Natural killer cell (primary cell): ENCODE data around the gene CRYGB. TPM values are rescaled to one million over a fixed set of nuclear protein-coding genes. Genes with fewer than 3 reads are reported as not detected.
"Not testable (repeated sequence)": the region's sequence is repeated elsewhere in the genome, so short reads cannot be mapped to it uniquely, and the experiment has no call there.

ENCODE experiments used
- ATAC-seq, 3 donors: fragments of 150-1000 bp in 2 of 3; fragments of 200-7000 bp in 1 of 3; cut with Tn5 transposase; 1 replicate in 1 of 3; 2 replicates in 2 of 3; pipeline ENCODE4 v1.10.0; 2021; ENCODE audit warnings: mild to moderate bottlenecking in 2 of 3, moderate library complexity in 2 of 3
- DNase-seq, 2 donors: peaks; one replicate each; pipeline versions ENCODE4 v3.0.0 to v3.0.0-alpha.2; 2013 to 2021; ENCODE audit warnings: mixed read lengths in 1 of 2
- H3K27ac ChIP-seq: one replicate; pipeline ENCODE4 v1.5.1; 2013; ENCODE audit warnings: mild to moderate bottlenecking, low read length
- H3K27me3 ChIP-seq: one replicate; pipeline ENCODE4 v1.6.1; 2013; ENCODE audit warnings: low read length; ENCODE audit not compliant: control insufficient read depth, insufficient read depth
- H3K36me3 ChIP-seq: one replicate; pipeline ENCODE4 v1.6.1; 2013; ENCODE audit warnings: low read length; ENCODE audit not compliant: control insufficient read depth, insufficient read depth
- H3K4me1 ChIP-seq: one replicate; pipeline ENCODE4 v1.6.1; 2013; ENCODE audit warnings: low read length; ENCODE audit not compliant: control insufficient read depth, insufficient read depth
- H3K4me3 ChIP-seq: one replicate; pipeline ENCODE4 v1.5.1; 2013; ENCODE audit warnings: low read length
- H3K9me3 ChIP-seq: one replicate; pipeline ENCODE4 v1.6.1; 2013; ENCODE audit warnings: low read length; ENCODE audit not compliant: control insufficient read depth, insufficient read depth
- H3K27ac Mint-ChIP-seq, 2 donors: one replicate each; pipeline ENCODE4 v1.8.0; 2022; ENCODE audit warnings: mild to moderate bottlenecking in 2 of 2, mixed read lengths in 2 of 2, moderate library complexity in 1 of 2
- H3K27me3 Mint-ChIP-seq, 2 donors: one replicate each; pipeline ENCODE4 v1.8.0; 2022; ENCODE audit warnings: low read depth in 2 of 2, mixed read lengths in 2 of 2
- H3K36me3 Mint-ChIP-seq: one replicate; pipeline ENCODE4 v1.8.0; 2022; ENCODE audit warnings: mixed read lengths
- H3K4me1 Mint-ChIP-seq, 2 donors: one replicate each; pipeline ENCODE4 v1.8.0; 2022; ENCODE audit warnings: mixed read lengths in 2 of 2
- H3K4me3 Mint-ChIP-seq: one replicate; pipeline ENCODE4 v1.8.0; 2022; ENCODE audit warnings: mild to moderate bottlenecking, moderate library complexity, mixed read lengths
- H3K9me3 Mint-ChIP-seq, 2 donors: one replicate each; pipeline ENCODE4 v1.8.0; 2022; ENCODE audit warnings: mixed read lengths in 2 of 2
- CTCF ChIP-seq: fragments of 200-600 bp; IDR thresholded peaks from one replicate; pipeline ENCODE4 v1.8.0; 2022; ENCODE audit warnings: antibody characterized with exemption
- WGBS: methylation state at CpG from one replicate; pipeline ENCODE4 v1.1.7; 2013; ENCODE audit warnings: missing lambda C conversion rate; ENCODE audit not compliant: insufficient coverage; 5-methylcytosine and 5-hydroxymethylcytosine counted together
- intact Hi-C: fragments of 100-400 bp; cut with micrococcal nuclease; formaldehyde crosslinking; loops from one replicate; pipeline ENCODE4 v1.14.2; 2022
- total RNA-seq, 4 donors: library from RNA; stranded (reverse); fragments of 120-200 nt in 1 of 4; gene quantifications; one replicate each; pipeline versions ENCODE4 v1.2.3 to v1.2.4, GENCODE V29; 2013 to 2022

The CRYGB gene
- total RNA-seq, 3 donors from 2014 or later (not counting 1 experiment from before 2014, with no cell fraction given) = not detected

GRCh38 chr2:208118918-208119317, 27.0 kb downstream of the CRYGB start:
- WGBS = 93% methylated on average over 3 of the region's 3 CpGs
- Histone ChIP-seq H3K4me1 (peaks cover under 1% of the 10 kb centered on the region), H3K27me3 (peaks cover 4% of the 10 kb centered on the region), H3K4me3 (no peak overlapping the region), H3K36me3 (no peaks in the 10 kb centered on the region), H3K9me3 (no peaks in the 10 kb centered on the region), H3K27ac (no peak overlapping the region)
- DNase-seq = no peak
- no peaks in the 10 kb centered on the region for H3K9me3 Mint-ChIP-seq
- H3K36me3 Mint-ChIP-seq = no peaks in the 10 kb centered on the region
- peaks cover 9 to 12% of the 10 kb centered on the region in 2 donors for H3K27me3 Mint-ChIP-seq
- no peak for TF ChIP-seq CTCF
- no peak overlapping the region for H3K4me3 Mint-ChIP-seq
- H3K4me1 Mint-ChIP-seq = peaks cover 3% of the 10 kb centered on the region in 2 donors
- intact Hi-C loops = no loop called here
- peak in 1 of 3 donors; percentile 17 for ATAC-seq
- H3K27ac Mint-ChIP-seq = no peak overlapping the region

- H3K4me1 ChIP-seq, H3K9me3 ChIP-seq, DNase-seq, H3K4me3 ChIP-seq, H3K27me3 ChIP-seq, H3K27ac Mint-ChIP-seq, H3K4me3 Mint-ChIP-seq, H3K27me3 Mint-ChIP-seq, intact Hi-C loops, ATAC-seq, H3K36me3 ChIP-seq, H3K36me3 Mint-ChIP-seq, H3K4me1 Mint-ChIP-seq, H3K9me3 Mint-ChIP-seq, H3K27ac ChIP-seq: not testable (repeated sequence)
- WGBS = 95% methylated on average over 11 of the region's 11 CpGs
Observed at GRCh38 chr2:208117390-208117789, 28.6 kb downstream of the CRYGB start.

- H3K9me3 Mint-ChIP-seq = no peaks in the 10 kb centered on the region
- H3K27me3 ChIP-seq = no peaks in the 10 kb centered on the region
- H3K4me1 ChIP-seq = no peaks in the 10 kb centered on the region
- no peak overlapping the region for H3K27ac Mint-ChIP-seq
- H3K27me3 Mint-ChIP-seq = peaks cover 0 to 8% of the 10 kb centered on the region in 2 donors
- WGBS = 82% methylated on average over 7 of the region's 7 CpGs
- no peaks in the 10 kb centered on the region for H3K9me3 ChIP-seq
- no peak overlapping the region for H3K27ac ChIP-seq
- H3K4me3 Mint-ChIP-seq = no peak overlapping the region
- no peaks in the 10 kb centered on the region for H3K36me3 Mint-ChIP-seq
- DNase-seq = no peak
- H3K4me1 Mint-ChIP-seq = no peaks in the 10 kb centered on the region
- no peak overlapping the region for H3K4me3 ChIP-seq
- H3K36me3 ChIP-seq = no peaks in the 10 kb centered on the region
- TF ChIP-seq CTCF = no peak
- intact Hi-C loops = no loop called here
- no peak for ATAC-seq
Observed at GRCh38 chr2:208112969-208113368, 33.0 kb downstream of the CRYGB start.

GRCh38 chr2:208112273-208112745, 33.6 kb downstream of the CRYGB start:
- H3K27me3 ChIP-seq, H3K27ac ChIP-seq, H3K36me3 Mint-ChIP-seq, ATAC-seq, H3K4me3 Mint-ChIP-seq, H3K36me3 ChIP-seq, H3K9me3 Mint-ChIP-seq, DNase-seq, H3K27me3 Mint-ChIP-seq, intact Hi-C loops, H3K9me3 ChIP-seq, H3K4me1 ChIP-seq, H3K4me3 ChIP-seq, H3K4me1 Mint-ChIP-seq, H3K27ac Mint-ChIP-seq: not testable (repeated sequence)
- WGBS = 67% methylated on average over 36 of the region's 36 CpGs
